IMR-90 (cell line): Measurements from ENCODE around the gene EFHD2. TPM values are rescaled to one million over a fixed set of nuclear protein-coding genes. Genes with fewer than 3 reads are reported as not detected.

ENCODE experiments used
- ATAC-seq: fragments of 200-7000 bp; cut with Tn5 transposase; 2 replicates; pipeline ENCODE4 v1.9.1; 2020; ENCODE audit warnings: low read depth, mild to moderate bottlenecking, moderate library complexity
- BruUV-seq: library from RNA; stranded (reverse); fragments of 400-500 nt; replicated peaks from 2 replicates; lab custom pipeline; 2021; lab: Mats Ljungman, UMichigan
- CTCF ChIA-PET: fragments of 300-600 bp; formaldehyde crosslinking; extraction: SDS; loops from one replicate; lab custom pipeline; 2021; ENCODE audit warnings: antibody characterized with exemption; lab: Yijun Ruan, JAX
- POLR2A ChIA-PET: fragments of 300-600 bp; sonication (Branson Sonifier 250); formaldehyde crosslinking; loops from one replicate; lab custom pipeline; 2022; ENCODE audit warnings: antibody characterized with exemption; ENCODE audit not compliant: unreplicated experiment; lab: Charles Lee
- DNase-seq: peaks from one replicate; pipeline ENCODE4 v3.0.0; 2013
- H2AFZ ChIP-seq: replicated peaks from 2 replicates; pipeline ENCODE3; 2013; ENCODE audit warnings: low read length, mild to moderate bottlenecking; ENCODE audit not compliant: poor library complexity
- H2AK5ac ChIP-seq: 2 replicates; pipeline ENCODE4 v1.6.1; 2013; ENCODE audit warnings: low read depth, low read length, inconsistent platforms
- H2AK9ac ChIP-seq: replicated peaks from 2 replicates; pipeline ENCODE3; 2013; ENCODE audit warnings: mild to moderate bottlenecking, low read depth, low read length, moderate library complexity; ENCODE audit not compliant: poor library complexity
- H2BK120ac ChIP-seq: 2 replicates; pipeline ENCODE4 v1.6.1; 2013; ENCODE audit warnings: low read depth, low read length, inconsistent platforms
- H2BK15ac ChIP-seq: 3 replicates; pipeline ENCODE4 v1.6.1; 2013; ENCODE audit warnings: low read depth, low read length, inconsistent platforms
- H2BK20ac ChIP-seq: 2 replicates; pipeline ENCODE4 v1.6.1; 2013; ENCODE audit warnings: low read depth, mild to moderate bottlenecking, inconsistent platforms, low read length, moderate library complexity
- H2BK5ac ChIP-seq: 2 replicates; pipeline ENCODE4 v1.6.1; 2013; ENCODE audit warnings: mild to moderate bottlenecking, low read depth, low read length, inconsistent platforms; ENCODE audit not compliant: poor library complexity, severe bottlenecking
- H3K14ac ChIP-seq: replicated peaks from 2 replicates; pipeline ENCODE4 v1.6.1; 2013; ENCODE audit warnings: low read depth, low read length, inconsistent platforms
- H3K18ac ChIP-seq: 2 replicates; pipeline ENCODE4 v1.6.1; 2013; ENCODE audit warnings: low read depth, low read length, control low read depth
- H3K23ac ChIP-seq: 2 replicates; pipeline ENCODE4 v1.6.1; 2013; ENCODE audit warnings: low read depth, low read length, inconsistent platforms
- H3K27ac ChIP-seq: 2 replicates; pipeline ENCODE4 v1.5.1; 2013; ENCODE audit warnings: mild to moderate bottlenecking, control low read depth, low read length; ENCODE audit not compliant: insufficient read depth
- H3K27me3 ChIP-seq: 2 replicates; pipeline ENCODE4 v1.6.1; 2013; ENCODE audit warnings: low read length; ENCODE audit not compliant: control insufficient read depth, insufficient read depth
- H3K36me3 ChIP-seq: 2 replicates; pipeline ENCODE4 v1.6.1; 2013; ENCODE audit warnings: low read length, mixed read lengths; ENCODE audit not compliant: control insufficient read depth, insufficient read depth
- H3K4ac ChIP-seq: 2 replicates; pipeline ENCODE4 v1.6.1; 2013; ENCODE audit warnings: low read depth, low read length, inconsistent platforms
- H3K4me1 ChIP-seq: 2 replicates; pipeline ENCODE4 v1.6.1; 2013; ENCODE audit warnings: low read length, mixed read lengths; ENCODE audit not compliant: control insufficient read depth, insufficient read depth
- H3K4me2 ChIP-seq: 2 replicates; pipeline ENCODE4 v1.6.1; 2013; ENCODE audit warnings: low read depth, mild to moderate bottlenecking, control low read depth, low read length, moderate library complexity
- H3K4me3 ChIP-seq: 2 replicates; pipeline ENCODE4 v1.5.1; 2013; ENCODE audit warnings: low read depth, mild to moderate bottlenecking, control low read depth, low read length, moderate library complexity; ENCODE audit not compliant: insufficient read depth
- H3K56ac ChIP-seq: 2 replicates; pipeline ENCODE4 v1.6.1; 2013; ENCODE audit warnings: low read length, inconsistent platforms; ENCODE audit not compliant: insufficient read depth; ENCODE audit errors: extremely low read depth
- H3K79me1 ChIP-seq, 2 experiments: 2 replicates each; pipeline ENCODE4 v1.6.1; 2013; ENCODE audit warnings: low read length in 2 of 2, inconsistent platforms in 1 of 2, low read depth in 1 of 2
- H3K9ac ChIP-seq: 2 replicates; pipeline ENCODE4 v1.6.1; 2013; ENCODE audit warnings: low read depth, low read length, control low read depth
- H3K9me1 ChIP-seq: 2 replicates; pipeline ENCODE4 v1.6.1; 2013; ENCODE audit warnings: low read length, inconsistent platforms; ENCODE audit not compliant: insufficient read depth
- H3K9me3 ChIP-seq: 2 replicates; pipeline ENCODE4 v1.6.1; 2013; ENCODE audit warnings: low read length; ENCODE audit not compliant: control insufficient read depth, insufficient read depth
- H4K20me1 ChIP-seq: 2 replicates; pipeline ENCODE4 v1.6.1; 2013; ENCODE audit warnings: low read length, inconsistent platforms; ENCODE audit not compliant: insufficient read depth
- H4K5ac ChIP-seq: 2 replicates; pipeline ENCODE4 v1.6.1; 2013; ENCODE audit warnings: mild to moderate bottlenecking, low read depth, low read length, control low read depth
- H4K8ac ChIP-seq, 2 experiments: 2 replicates each; pipeline ENCODE4 v1.6.1; 2013; ENCODE audit warnings: low read depth in 2 of 2, low read length in 2 of 2, control low read depth in 1 of 2, inconsistent platforms in 1 of 2
- H4K91ac ChIP-seq: 2 replicates; pipeline ENCODE4 v1.6.1; 2013; ENCODE audit warnings: low read depth, low read length, inconsistent platforms; ENCODE audit not compliant: insufficient read depth
- BHLHE40 ChIP-seq: fragments of 150-350 bp; IDR thresholded peaks from 2 replicates; pipeline ENCODE4 v1.6.1; 2016; ENCODE audit warnings: mild to moderate bottlenecking, low read depth, low read length
- POLR2A ChIP-seq: IDR thresholded peaks from 2 replicates; pipeline ENCODE4 v1.6.1; 2012; ENCODE audit warnings: mild to moderate bottlenecking, low read depth, low read length
- SMC3 ChIP-seq: fragments of 150-350 bp; IDR thresholded peaks from 2 replicates; pipeline ENCODE4 v1.6.1; 2016; ENCODE audit warnings: low read depth, mild to moderate bottlenecking, antibody characterized with exemption, low read length, moderate library complexity
- WGBS, 2 experiments: methylation state at CpG; one replicate each; pipeline versions ENCODE4 v1.1.5 to v1.1.7; 2013; ENCODE audit warnings: missing lambda C conversion rate in 2 of 2; ENCODE audit not compliant: insufficient read length in 1 of 2; ENCODE audit errors: extremely low coverage in 2 of 2; 5-methylcytosine and 5-hydroxymethylcytosine counted together
- dilution Hi-C: fragments of 300-500 bp; cut with HindIII; formaldehyde crosslinking; loops from one replicate; pipeline ENCODE4 v1.14.3; 2018; ENCODE audit warnings: low sequenced_read_pairs; ENCODE audit not compliant: unreplicated experiment
- in situ Hi-C: fragments of 300-500 bp; cut with MboI; formaldehyde crosslinking; loops from 3 replicates; pipeline ENCODE4 v1.14.3; 2019; ENCODE audit warnings: low sequenced_read_pairs, inconsistent platforms, mixed read lengths
- intact Hi-C: fragments of 100-400 bp; cut with micrococcal nuclease; formaldehyde crosslinking; loops from 2 replicates; pipeline ENCODE4 v1.10.0; 2022
- polyA plus RNA-seq, 3 experiments: library from polyadenylated mRNA; depleted of rRNA; stranded (reverse); fragments of >200 nt; gene quantifications; 2 replicates each; pipeline ENCODE4 v1.2.3, GENCODE V29; 2012; ENCODE audit warnings: low replicate concordance in 1 of 3
- total RNA-seq: library from RNA; depleted of rRNA; stranded (reverse); fragments of >200 nt; gene quantifications from 2 replicates; pipeline ENCODE4 v1.2.3, GENCODE V29; 2012

The EFHD2 gene
- total and polyA plus RNA-seq, 2 of the 4 experiments (the other 2 are of a cell fraction) = 22.6 to 58.9 TPM

GRCh38 chr1:15370781-15371520, 38.7 kb upstream of the EFHD2 start:
- intact Hi-C loops = no loop called here

More at GRCh38 chr1:15370781-15371520, 38.7 kb upstream of the EFHD2 start:
- Histone ChIP-seq H3K79me1 (no peaks in the 10 kb centered on the region), H2AK5ac (no peak overlapping the region), H4K91ac (no peak overlapping the region), H3K9me3 (no peaks in the 10 kb centered on the region), H3K9me1 (no peaks in the 10 kb centered on the region), H2AK9ac (peak overlapping the region; percentile 29), H4K5ac (no peak overlapping the region), H3K36me3 (no peaks in the 10 kb centered on the region), H3K27me3 (no peaks in the 10 kb centered on the region), H2AFZ (peak overlapping the region; percentile 57), H3K4me1 (peaks cover 8% of the 10 kb centered on the region; the same call in 1 of the 2 replicates), H3K9ac (no peak overlapping the region), H3K4ac (no peak overlapping the region), H4K20me1 (no peaks in the 10 kb centered on the region), H3K56ac (no peak overlapping the region), H2BK5ac (no peak overlapping the region), H2BK20ac (no peak overlapping the region), H3K27ac (no peak overlapping the region), H3K4me3 (no peak overlapping the region), H2BK120ac (no peak overlapping the region), H3K23ac (no peak overlapping the region), H3K18ac (no peak overlapping the region), H3K14ac (no peak overlapping the region), H4K8ac (no peak overlapping the region), H3K4me2 (no peak overlapping the region; the same call in 1 of the 2 replicates), H2BK15ac (no peak overlapping the region)
- no TSS peak for BruUV-seq
- 27 to 100% methylated on average over 1 to 4 of the region's 16 CpGs for WGBS, 2 experiments
- DNase-seq (peak; percentile 22), ATAC-seq (peak; percentile 62)
- dilution Hi-C loops = no loop called here
- in situ Hi-C loops = no loop called here
- CTCF ChIA-PET = no interaction called here
- TF ChIP-seq SMC3 (no peak), BHLHE40 (no peak), POLR2A (no peak)
- POLR2A ChIA-PET = no interaction called here
